ENCODE data around the gene COX7A1.
"Not testable (repeated sequence)": the region's sequence is repeated elsewhere in the genome, so short reads cannot be mapped to it uniquely, and the experiment has no call there.

COX7A1 gene

DNA sequence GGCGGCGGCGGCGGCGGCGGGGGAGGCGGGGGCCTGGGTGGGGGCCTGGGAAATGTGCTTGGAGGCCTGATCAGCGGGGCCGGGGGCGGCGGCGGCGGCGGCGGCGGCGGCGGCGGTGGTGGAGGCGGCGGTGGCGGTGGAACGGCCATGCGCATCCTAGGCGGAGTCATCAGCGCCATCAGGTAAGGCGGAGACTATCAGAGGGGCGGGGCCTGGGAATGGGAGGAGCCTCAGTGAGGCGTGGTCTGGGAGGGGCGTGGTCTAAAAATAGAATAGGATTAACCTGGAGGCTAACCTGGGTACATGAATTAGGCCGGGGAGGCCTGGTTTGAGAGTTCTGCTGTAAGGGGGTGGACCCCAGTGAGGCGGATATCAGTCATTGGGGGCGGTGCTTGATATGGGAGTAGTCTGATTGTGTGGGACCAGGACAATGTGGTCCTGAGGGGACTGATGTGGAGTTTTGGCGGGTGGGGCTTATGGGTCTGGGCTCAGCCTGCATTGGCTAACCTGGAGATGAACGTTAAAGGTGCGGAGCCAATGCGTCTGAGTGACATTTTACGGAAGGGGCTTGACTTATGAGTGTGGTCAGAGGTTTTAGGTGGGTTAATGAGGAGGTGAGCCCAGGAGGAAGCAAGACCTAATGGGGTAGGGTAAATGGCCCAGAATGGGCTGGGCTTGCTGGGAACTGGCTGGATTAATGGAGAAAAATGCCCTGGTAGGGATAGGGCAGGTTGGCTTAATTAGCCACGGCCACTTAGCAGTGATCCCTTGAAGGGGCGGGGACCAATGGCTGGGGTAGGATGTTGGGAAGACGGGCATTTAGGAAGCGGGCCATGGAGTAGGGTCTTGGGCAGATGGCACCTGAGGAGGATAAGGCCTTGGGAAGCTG lies 11.0 kb downstream of the COX7A1 start:
- peak; percentile 57 for DNase-seq

GRCh38 chr19:36140304-36141038 lies 11.8 kb downstream of the COX7A1 start:
- peak; percentile 57 for DNase-seq

DNA sequence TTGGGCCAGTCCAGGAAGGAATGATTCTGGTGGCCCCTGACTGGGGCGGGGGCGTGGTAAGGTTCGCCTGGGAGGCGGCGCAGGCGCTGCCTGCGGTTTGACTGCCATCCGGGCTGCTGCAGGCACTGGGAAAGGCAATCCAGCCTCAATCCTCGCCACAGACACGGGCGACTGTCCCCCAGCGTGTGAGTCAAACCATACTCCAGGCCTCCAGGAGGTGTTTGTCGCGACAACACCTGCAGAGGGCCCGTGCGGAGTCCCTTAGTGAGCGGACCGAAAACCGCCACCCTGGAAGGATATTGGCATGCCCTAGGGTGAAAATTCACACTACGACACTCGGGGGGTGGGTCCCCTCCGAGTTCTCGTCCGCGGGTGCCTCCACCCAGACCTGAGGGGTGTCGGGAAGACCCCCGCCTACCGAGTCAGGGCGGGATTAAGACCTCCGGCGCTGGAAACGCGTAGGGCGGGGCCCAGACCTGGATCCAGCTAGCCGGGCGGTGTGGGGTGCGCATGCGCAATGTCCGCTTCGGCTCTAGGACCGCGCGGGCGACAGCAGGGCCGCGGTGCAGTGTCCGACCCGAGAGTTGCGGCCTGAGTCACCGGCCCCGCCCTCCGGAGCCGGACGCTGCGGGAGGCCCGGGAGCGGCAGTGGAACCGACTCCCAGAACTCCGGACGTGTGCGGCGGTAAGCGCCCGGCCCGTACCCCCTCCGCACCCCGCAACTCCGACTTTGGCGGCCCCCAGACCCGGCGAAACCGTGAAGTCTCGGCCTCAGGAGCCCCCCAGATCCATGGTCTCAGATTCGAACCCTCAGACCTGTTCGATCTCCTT lies 12.6 kb downstream of the COX7A1 start, which contains the start of gene CAPNS1:
Gene CAPNS1, plus strand, starts transcription at position 594 of the 831 bp plus-strand sequence. CDS start 946 bp downstream, outside the sequence.
- DNase-seq = peak; percentile 89

- DNase-seq = no peak
Measured at GRCh38 chr19:36139120-36139472, 13.2 kb downstream of the COX7A1 start.

- peak; percentile 74 for DNase-seq
Measured at GRCh38 chr19:36136964-36137686, 15.1 kb downstream of the COX7A1 start.

DNA sequence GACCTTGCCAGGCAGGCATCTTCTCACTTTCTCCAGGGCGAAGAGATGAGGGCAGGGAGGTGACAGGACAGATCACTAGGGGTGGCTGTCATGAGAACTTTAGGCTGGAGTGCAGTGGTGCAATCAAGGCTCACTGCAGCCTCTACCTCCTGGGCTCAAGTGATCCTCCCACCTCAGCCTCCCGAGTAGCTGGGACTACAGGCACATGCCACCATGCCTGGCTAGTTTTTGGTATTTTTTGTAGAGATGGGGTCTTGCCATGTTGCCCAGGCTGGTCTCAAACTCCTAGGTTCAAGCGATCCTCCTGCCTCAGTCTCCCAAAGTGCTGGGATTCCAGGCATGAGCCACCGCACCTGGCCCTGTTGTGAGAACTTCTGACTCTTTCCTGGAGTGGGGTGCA lies 17.4 kb downstream of the COX7A1 start:
- DNase-seq = not testable (repeated sequence)

DNA sequence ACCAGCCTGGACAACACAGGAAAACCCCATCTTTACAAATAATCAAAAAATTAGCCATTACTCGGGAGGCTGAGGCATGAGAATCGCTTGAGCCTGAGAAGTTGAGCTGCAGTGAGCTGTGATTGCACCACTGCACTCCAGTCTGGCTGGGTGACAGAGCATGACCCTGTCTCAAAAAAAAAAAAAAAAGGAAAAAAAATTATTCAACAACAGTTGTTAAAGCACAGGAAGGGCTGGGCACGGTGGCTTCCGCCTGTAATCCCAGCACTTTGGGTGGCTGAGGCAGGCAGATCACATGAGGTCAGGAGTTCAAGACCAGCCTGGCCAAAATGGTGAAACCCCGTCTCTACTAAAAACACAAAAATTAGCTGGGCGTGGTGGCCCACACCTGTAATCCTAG lies 21.0 kb downstream of the COX7A1 start:
- not testable (repeated sequence) for DNase-seq

GRCh38 chr19:36128392-36128736 lies 23.9 kb downstream of the COX7A1 start:
- no peak for DNase-seq

- DNase-seq = no peak
Measured at GRCh38 chr19:36125557-36125956, 26.7 kb downstream of the COX7A1 start.

DNA sequence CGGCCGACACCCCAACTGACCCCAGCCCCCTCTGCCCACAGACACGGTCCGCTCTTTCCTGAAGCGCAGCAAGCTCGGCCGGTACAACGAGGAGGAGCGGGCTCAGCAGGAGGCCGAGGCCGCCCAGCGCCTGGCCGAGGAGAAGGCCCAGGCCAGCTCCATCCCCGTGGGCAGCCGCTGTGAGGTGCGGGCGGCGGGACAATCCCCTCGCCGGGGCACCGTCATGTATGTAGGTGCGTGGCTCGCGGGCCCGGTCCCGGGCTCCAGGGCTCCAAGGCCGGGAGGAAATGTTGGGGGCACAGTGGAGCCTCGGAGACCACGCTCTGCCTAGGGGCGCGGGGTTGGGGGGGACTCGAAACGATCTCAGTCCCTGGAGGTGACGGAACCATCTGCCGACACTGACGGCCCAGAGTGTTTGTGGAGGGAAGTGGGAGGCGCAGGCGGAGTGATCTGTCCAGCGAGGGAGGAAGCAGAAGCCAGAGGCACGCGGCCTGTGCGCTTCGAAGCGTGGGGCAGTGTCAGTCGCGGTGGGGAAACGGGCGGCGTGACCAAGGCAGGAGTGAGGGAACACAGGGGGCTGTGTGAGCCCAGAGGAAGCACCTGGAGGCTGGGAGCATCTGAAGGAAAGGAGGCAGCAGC lies 30.6 kb downstream of the COX7A1 start:
- DNase-seq = no peak

- DNase-seq = no peak
Measured at GRCh38 chr19:36120984-36121358, 31.3 kb downstream of the COX7A1 start.

DNA sequence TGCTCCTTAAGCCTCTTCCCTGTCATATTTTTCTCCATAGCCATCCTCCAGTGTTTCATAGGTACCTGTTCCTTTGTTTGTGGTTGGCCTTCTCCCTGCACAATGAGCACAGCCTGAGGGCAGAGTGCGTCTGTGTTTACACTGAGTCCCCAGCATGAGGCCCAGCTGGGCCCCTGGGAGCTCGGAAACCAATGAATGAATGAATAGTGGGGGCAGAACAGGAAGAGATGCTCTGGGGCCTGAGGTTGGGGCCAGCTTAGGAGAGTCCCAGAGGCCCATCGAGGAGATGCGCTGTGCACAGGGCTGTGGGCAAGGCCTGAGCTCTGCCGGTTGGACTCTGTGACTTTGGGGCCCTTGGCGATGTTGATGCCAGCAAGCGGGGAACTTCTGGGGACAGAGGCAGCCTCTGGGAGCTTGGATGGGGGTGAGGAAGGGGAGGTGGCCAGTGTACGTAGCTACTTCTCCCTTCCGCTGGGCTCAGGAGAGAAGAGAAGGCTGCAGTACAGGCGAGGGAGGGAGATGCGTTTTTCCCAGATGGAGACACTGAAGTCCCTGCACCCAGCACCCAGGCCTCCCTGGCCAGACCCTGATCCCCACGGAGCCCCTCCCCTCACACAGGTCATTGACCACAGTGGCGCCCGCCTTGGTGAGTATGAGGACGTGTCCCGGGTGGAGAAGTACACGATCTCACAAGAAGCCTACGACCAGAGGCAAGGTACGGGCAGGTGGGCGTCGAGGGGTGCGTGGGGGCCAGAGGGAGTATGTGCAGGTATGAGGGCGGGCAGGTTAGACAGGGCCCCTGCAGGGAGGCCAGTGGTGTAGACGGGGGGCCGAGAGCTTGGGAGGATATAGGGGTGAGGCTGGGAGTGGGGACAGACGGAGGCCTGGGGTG lies 31.9 kb downstream of the COX7A1 start:
- no peak for DNase-seq

- DNase-seq = no peak
Measured at GRCh38 chr19:36116344-36116637, 36.0 kb downstream of the COX7A1 start.

DNA sequence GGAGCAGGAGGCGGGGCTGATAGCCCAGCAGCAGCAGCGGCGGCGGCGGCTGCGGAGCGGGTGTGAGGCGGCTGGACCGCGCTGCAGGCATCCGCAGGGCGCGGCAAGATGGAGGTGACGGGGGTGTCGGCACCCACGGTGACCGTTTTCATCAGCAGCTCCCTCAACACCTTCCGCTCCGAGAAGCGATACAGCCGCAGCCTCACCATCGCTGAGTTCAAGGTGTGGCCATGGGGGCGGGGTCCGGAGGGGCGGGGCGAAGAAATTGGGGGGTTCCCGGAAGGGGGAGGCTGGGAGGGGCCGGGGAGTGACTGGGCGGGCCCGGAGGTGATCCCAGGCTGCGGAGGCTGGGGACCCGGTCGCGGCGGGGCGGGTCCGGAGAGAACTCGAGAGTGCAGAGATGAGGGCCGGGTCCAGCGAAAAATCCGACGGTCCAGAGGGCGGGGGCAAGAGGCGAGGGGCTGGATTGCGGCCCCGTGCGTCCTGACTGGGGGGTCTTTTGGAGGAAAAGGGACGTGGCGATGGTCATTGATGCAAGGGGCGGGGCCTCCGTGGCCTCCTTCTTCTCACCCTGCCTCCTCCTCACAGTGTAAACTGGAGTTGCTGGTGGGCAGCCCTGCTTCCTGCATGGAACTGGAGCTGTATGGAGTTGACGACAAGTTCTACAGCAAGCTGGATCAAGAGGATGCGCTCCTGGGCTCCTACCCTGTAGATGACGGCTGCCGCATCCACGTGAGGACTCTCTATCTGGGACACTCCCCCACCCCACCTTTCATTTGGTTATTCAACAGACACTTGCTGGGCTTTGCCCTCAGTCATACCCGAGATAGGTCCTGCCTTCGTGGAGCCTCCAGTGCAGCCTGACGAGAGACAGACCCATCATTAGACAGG lies 36.5 kb downstream of the COX7A1 start, which contains the start of gene TBCB:
Gene TBCB, plus strand, starts transcription at position 16 of the 891 bp plus-strand sequence. Its CDS starts 93 bp downstream, at position 109.
- no peak for DNase-seq

GRCh38 chr19:36114721-36115452 lies 37.4 kb downstream of the COX7A1 start, which contains the start of gene POLR2I:
Gene POLR2I (minus strand): TSS chr19:36114875. CDS start chr19:36114856, 19 bp downstream.
- peak; percentile 99 for DNase-seq

DNA sequence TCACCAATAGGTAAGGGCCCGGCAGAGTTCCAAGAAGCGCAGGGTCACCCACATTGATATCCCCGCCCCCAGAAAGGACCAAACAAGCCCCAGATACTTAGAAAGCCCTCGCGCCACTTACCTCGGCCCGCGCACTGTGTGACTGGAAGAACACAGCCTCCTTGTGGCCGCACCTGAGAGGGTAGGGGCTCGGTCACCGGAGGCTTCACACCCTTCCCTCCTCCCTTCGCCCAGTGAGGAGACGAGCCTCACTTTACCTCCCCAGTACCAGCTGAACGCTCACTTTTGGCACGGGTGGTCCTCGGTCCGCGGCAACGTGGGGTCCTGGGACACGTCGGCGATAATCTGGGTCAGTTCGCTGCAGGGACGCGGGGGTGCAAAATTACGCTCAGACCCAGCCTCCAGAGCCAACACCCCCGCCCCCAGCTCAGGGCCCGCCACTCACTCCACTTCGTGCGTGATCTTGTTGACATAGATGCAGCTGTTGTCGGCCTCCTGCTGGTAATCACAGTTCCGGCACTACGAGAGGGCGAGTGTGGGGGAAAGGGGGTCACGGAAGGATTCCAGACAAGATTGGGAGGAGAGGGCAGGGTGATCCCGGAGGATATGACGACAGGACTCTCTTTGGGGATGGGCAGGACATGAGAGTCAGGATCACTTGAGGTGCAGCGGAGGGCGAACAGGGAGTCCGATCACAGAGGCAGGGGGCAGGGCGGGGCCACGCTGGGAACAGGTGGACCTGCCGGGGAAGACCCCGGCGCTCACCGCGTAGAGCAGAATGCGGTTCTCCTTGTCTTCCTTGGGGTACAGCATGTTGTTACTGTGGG lies 38.1 kb downstream of the COX7A1 start:
- DNase-seq = peak; percentile 32

GRCh38 chr19:36113425-36113824 lies 38.8 kb downstream of the COX7A1 start:
- no peak for DNase-seq

- DNase-seq = no peak
Measured at GRCh38 chr19:36112678-36113077, 39.6 kb downstream of the COX7A1 start.
